GM21717 (cell line): ENCODE measurements around the gene NSD2.
"Not testable (repeated sequence)": the region's sequence is repeated elsewhere in the genome, so short reads cannot be mapped to it uniquely, and the experiment has no call there.

Source experiments
- ATAC-seq: cut with Tn5 transposase; IDR thresholded peaks from one replicate; pipeline ENCODE4 v1.9.1; 2021; ENCODE audit warnings: mild to moderate bottlenecking, moderate library complexity; ENCODE audit not compliant: unreplicated experiment

Gene NSD2

GRCh38 chr4:2031161-2031560 is 160.0 kb downstream of the NSD2 start:
- not testable (repeated sequence) for ATAC-seq
